ENCODE data around the gene AGRN.
A peak's percentile ranks its signal among the peaks of the same experiment; 100 is the strongest.
"Not testable (repeated sequence)": the region's sequence is repeated elsewhere in the genome, so short reads cannot be mapped to it uniquely, and the experiment has no call there.

The AGRN gene

DNA sequence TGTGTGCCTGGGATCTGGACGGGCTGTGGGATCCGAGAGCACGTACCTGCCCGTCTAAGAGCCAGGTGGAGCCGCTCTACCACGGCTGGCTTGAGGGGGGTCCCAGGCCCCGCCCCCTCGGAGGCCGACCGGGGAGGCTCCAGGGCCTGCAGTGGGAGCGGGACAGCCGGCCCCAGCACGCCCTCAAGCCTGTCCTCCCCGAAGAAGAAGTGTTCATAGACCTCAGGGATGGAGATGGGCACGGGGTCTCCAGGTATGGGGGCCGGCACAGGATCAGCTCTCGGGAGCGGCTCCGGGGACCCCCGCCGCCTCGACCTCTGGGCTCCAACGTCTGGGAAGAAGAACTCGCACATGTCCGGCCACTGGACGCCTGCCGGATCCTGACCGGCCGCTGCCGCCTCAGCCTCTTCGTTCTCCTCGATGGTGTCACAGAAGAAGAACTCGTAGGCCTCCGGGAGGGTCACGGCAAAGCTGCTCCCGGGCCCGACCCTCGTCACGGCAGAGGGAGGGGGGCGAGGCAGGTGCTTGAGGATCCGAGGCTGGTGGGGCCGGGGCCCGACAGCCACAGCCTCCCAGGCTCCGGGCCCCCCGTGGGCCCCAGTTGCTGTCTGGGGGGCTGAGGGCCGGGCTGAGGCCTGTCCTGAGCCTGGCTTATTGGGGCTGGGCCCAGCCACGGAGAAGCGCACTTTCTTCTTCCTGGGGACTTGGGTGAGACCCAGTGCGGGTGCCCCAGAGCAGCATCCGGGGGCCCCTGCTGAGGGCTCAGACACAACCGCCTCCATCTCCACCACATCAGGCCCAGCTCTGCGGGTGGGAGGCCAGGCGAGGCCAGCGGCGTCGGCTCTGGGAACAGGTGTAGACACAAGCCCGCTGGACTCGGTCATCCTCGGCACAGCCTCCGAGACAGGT is 40.8 kb upstream of the AGRN start:
- Mint-ChIP-seq H3K4me1 (ENCODE audit: low read depth) (peaks cover 2% of the 10 kb centered on the region), H3K4me3 (no peak overlapping the region), H3K27ac (no peak overlapping the region), H3K27me3 (ENCODE audit: low read depth) (peaks cover 4% of the 10 kb centered on the region), H3K9me3 (no peaks in the 10 kb centered on the region), H3K36me3 (ENCODE audit: low read depth) (no peaks in the 10 kb centered on the region)
- no peak for DNase-seq (ENCODE audit: low spot score)

DNA sequence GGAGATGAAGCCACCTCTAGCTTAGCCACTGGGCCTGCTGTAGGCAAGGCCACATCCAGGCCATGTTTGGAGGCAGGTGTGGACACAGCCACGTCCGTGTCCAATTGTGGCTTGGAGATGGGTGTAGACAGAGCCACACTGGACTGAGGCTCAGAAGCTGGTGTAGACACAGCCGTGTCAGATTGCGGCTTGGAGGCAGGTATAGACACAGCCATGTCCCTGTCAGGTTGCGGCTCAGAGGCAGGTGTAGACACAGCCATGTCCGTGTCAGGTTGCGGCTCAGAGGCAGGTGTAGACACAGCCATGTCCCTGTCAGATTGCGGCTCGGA is 40.2 kb upstream of the AGRN start:
- no peak overlapping the region for H3K27ac Mint-ChIP-seq
- DNase-seq (ENCODE audit: low spot score): no peak
- no peaks in the 10 kb centered on the region for H3K36me3 Mint-ChIP-seq (ENCODE audit: low read depth)
- H3K27me3 Mint-ChIP-seq (ENCODE audit: low read depth): peaks cover 4% of the 10 kb centered on the region
- peaks cover 2% of the 10 kb centered on the region for H3K4me1 Mint-ChIP-seq (ENCODE audit: low read depth)
- no peaks in the 10 kb centered on the region for H3K9me3 Mint-ChIP-seq
- H3K4me3 Mint-ChIP-seq: no peak overlapping the region

- Mint-ChIP-seq H3K9me3 (no peaks in the 10 kb centered on the region), H3K27ac (no peak overlapping the region), H3K27me3 (ENCODE audit: low read depth) (peaks cover 6% of the 10 kb centered on the region), H3K36me3 (ENCODE audit: low read depth) (no peaks in the 10 kb centered on the region), H3K4me1 (ENCODE audit: low read depth) (peaks cover 2% of the 10 kb centered on the region), H3K4me3 (no peak overlapping the region)
- no peak for DNase-seq (ENCODE audit: low spot score)
Observed at GRCh38 chr1:980137-980571, 39.8 kb upstream of the AGRN start.

DNA sequence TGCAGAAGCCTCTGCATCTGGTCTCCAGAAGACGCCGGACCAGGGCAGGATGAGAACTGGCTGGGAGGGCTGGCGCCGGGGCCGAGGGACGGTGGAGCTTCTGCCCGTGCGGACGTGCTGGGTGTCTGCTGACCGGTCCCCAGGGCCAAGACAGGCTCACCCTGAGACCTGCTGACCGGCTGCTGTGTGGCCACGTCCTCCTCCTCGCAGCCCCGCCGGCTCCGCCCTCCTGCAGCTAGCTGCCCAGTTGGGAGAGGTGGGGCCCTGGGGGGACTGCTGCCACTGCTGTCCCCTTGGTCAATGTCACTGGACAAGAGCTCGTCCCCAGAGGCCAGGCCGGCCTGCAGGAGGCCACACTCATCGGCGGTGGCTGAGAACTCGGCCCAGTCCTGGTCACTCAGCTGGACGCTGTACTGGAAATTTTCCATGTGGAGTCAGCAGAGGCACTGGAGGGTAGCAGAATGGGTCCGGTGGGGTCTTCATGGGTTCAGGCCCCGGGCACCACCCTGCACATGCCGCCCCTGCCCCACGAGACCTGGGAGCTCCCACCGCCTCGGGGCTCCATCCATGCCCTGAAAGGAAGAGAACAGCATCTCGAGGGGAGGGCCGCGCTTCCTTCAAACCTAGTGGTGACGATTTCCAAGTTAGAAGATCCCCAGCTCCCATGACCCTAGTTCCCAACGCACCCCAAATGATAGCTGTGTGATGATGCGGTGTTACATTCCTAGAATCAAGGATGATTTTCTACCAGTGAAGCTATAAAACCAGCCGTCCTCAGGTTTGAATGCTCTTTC is 39.1 kb upstream of the AGRN start:
- Mint-ChIP-seq H3K36me3 (ENCODE audit: low read depth) (no peaks in the 10 kb centered on the region), H3K9me3 (no peaks in the 10 kb centered on the region), H3K27ac (no peak overlapping the region), H3K4me1 (ENCODE audit: low read depth) (peaks cover 2% of the 10 kb centered on the region), H3K4me3 (no peak overlapping the region), H3K27me3 (ENCODE audit: low read depth) (peaks cover 10% of the 10 kb centered on the region)
- no peak for DNase-seq (ENCODE audit: low spot score)

GRCh38 chr1:981491-981954 is 38.4 kb upstream of the AGRN start:
- no peak overlapping the region for H3K27ac Mint-ChIP-seq
- H3K27me3 Mint-ChIP-seq (ENCODE audit: low read depth): peaks cover 9% of the 10 kb centered on the region
- H3K36me3 Mint-ChIP-seq (ENCODE audit: low read depth): no peaks in the 10 kb centered on the region
- no peaks in the 10 kb centered on the region for H3K9me3 Mint-ChIP-seq
- H3K4me3 Mint-ChIP-seq: no peak overlapping the region
- no peak for DNase-seq (ENCODE audit: low spot score)
- H3K4me1 Mint-ChIP-seq (ENCODE audit: low read depth): no peaks in the 10 kb centered on the region

DNA sequence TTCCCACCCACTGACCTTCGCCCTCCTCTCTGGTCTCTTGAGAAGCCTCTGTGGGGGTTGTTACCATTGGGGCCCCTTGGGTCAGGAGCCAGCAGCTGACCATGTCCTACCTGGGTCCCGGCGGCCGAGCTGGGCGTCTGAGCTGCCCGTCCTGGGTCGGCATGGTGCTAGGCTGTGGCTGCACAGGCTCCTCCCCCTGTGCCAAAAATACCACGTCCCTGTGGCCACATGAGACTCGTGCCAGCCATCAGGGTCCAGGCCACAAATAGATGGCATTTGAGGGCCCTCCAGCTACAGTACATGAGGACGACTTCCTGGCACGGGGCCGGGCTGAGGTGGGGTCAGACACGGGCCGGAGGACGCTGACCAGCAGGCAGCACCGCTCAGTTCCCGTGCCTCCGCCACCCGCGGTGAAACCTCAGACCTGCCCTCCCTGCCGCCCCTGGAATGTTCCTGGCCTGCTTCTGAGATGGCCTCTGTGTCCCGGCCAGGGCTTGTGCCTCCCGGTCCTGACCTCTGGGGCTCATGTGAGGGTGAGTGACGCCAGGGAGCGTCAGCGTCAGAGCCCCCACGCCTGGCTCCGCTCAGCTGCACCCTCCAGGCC is 37.9 kb upstream of the AGRN start, which contains the start of gene PERM1:
Gene PERM1, minus strand, starts transcription at position 139 of the 604 bp plus-strand sequence. CDS start 1,064 bp downstream, outside the sequence.
- no peak within 1 kb of the TSS for H3K27ac Mint-ChIP-seq
- H3K4me1 Mint-ChIP-seq (ENCODE audit: low read depth): no peaks in the 10 kb centered on the region
- no peaks in the 10 kb centered on the region for H3K9me3 Mint-ChIP-seq
- DNase-seq (ENCODE audit: low spot score): no peak
- peaks cover 9% of the 10 kb centered on the region for H3K27me3 Mint-ChIP-seq (ENCODE audit: low read depth)
- no peak within 1 kb of the TSS for H3K4me3 Mint-ChIP-seq
- H3K36me3 Mint-ChIP-seq (ENCODE audit: low read depth): no peaks in the 10 kb centered on the region

- Mint-ChIP-seq H3K36me3 (ENCODE audit: low read depth) (no peaks in the 10 kb centered on the region), H3K4me1 (ENCODE audit: low read depth) (no peaks in the 10 kb centered on the region), H3K4me3 (no peak overlapping the region), H3K27me3 (ENCODE audit: low read depth) (peaks cover 11% of the 10 kb centered on the region), H3K27ac (no peak overlapping the region), H3K9me3 (no peaks in the 10 kb centered on the region)
- no peak for DNase-seq (ENCODE audit: low spot score)
Observed at GRCh38 chr1:982765-983436, 37.0 kb upstream of the AGRN start.

GRCh38 chr1:983798-984475 is 36.0 kb upstream of the AGRN start:
- no peaks in the 10 kb centered on the region for H3K9me3 Mint-ChIP-seq
- H3K4me1 Mint-ChIP-seq (ENCODE audit: low read depth): no peaks in the 10 kb centered on the region
- peaks cover 18% of the 10 kb centered on the region for H3K27me3 Mint-ChIP-seq (ENCODE audit: low read depth)
- H3K4me3 Mint-ChIP-seq: no peak overlapping the region
- H3K36me3 Mint-ChIP-seq (ENCODE audit: low read depth): no peaks in the 10 kb centered on the region
- H3K27ac Mint-ChIP-seq: no peak overlapping the region
- DNase-seq (ENCODE audit: low spot score): peak; percentile 39

DNA sequence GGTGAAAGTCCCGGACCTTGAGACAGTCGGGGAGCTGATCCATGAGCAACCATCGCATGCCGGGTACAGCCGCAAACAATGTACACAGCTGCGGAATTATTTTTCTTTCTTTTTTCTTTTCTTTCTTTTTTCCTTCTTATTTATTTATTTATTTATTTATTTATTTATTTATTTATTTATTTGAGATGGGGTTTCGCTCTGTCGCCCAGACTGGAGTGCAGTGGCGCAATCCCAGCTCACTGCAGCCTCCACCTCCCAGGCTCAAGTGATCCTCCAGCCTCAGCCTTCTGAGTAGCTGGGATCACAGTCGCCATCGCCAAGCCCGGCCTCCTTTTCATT is 35.5 kb upstream of the AGRN start:
- Mint-ChIP-seq H3K4me3 (no peak overlapping the region), H3K27me3 (ENCODE audit: low read depth) (peaks cover 23% of the 10 kb centered on the region), H3K36me3 (ENCODE audit: low read depth) (no peaks in the 10 kb centered on the region), H3K4me1 (ENCODE audit: low read depth) (no peaks in the 10 kb centered on the region), H3K27ac (no peak overlapping the region), H3K9me3 (no peaks in the 10 kb centered on the region)
- no peak for DNase-seq (ENCODE audit: low spot score)

- Mint-ChIP-seq H3K36me3 (ENCODE audit: low read depth) (no peaks in the 10 kb centered on the region), H3K27me3 (ENCODE audit: low read depth) (peaks cover 25% of the 10 kb centered on the region), H3K4me3 (no peak overlapping the region), H3K4me1 (ENCODE audit: low read depth) (no peaks in the 10 kb centered on the region), H3K9me3 (no peaks in the 10 kb centered on the region), H3K27ac (no peak overlapping the region)
- DNase-seq (ENCODE audit: low spot score): no peak
Observed at GRCh38 chr1:985126-985525, 34.8 kb upstream of the AGRN start.

GRCh38 chr1:988061-988460 is 31.9 kb upstream of the AGRN start:
- not testable (repeated sequence) for H3K4me3 Mint-ChIP-seq; H3K36me3 Mint-ChIP-seq (ENCODE audit: low read depth); DNase-seq (ENCODE audit: low spot score); H3K4me1 Mint-ChIP-seq (ENCODE audit: low read depth); H3K9me3 Mint-ChIP-seq; H3K27ac Mint-ChIP-seq
- H3K27me3 Mint-ChIP-seq (ENCODE audit: low read depth): peaks cover 30% of the 10 kb centered on the region

- not testable (repeated sequence) for H3K36me3 Mint-ChIP-seq (ENCODE audit: low read depth); H3K9me3 Mint-ChIP-seq; H3K4me3 Mint-ChIP-seq; H3K4me1 Mint-ChIP-seq (ENCODE audit: low read depth); H3K27ac Mint-ChIP-seq; DNase-seq (ENCODE audit: low spot score)
- H3K27me3 Mint-ChIP-seq (ENCODE audit: low read depth): peaks cover 35% of the 10 kb centered on the region
Observed at GRCh38 chr1:991275-991674, 28.6 kb upstream of the AGRN start.

DNA sequence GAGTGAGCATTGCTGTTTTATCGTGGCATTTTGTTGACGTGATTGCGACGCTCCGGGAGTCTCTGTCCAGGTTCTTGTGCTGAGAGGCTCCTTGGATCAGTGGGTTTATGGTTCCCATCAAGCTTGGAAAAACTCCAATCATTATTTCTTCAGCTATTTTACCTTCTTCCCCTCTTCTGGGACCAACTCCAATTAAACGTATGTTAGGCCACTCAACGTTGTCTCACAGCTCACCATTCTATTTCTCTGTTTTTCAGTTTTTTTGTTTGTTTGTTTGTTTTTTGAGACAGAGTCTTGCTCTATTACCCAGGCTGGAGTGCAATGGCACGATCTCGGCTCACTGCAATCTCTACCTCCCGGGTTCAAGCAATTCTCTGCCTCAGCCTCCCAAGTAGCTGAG is 28.0 kb upstream of the AGRN start:
- Mint-ChIP-seq H3K27ac (no peak overlapping the region), H3K4me3 (no peak overlapping the region), H3K36me3 (ENCODE audit: low read depth) (no peaks in the 10 kb centered on the region), H3K9me3 (peaks cover 4% of the 10 kb centered on the region), H3K27me3 (ENCODE audit: low read depth) (peaks cover 36% of the 10 kb centered on the region), H3K4me1 (ENCODE audit: low read depth) (peaks cover 3% of the 10 kb centered on the region)
- no peak for DNase-seq (ENCODE audit: low spot score)

Measured in T-helper 2 cell treated with Interferon-gamma antibody and Interleukin-4, amounts not matched to agents 5 μg/mL and 100 μg/mL, for 36 hours (primary cell).